ENCODE measurements around the gene KREMEN2.

GRCh38 chr16:2973605-2974318 lies 9.7 kb downstream of the KREMEN2 start:
- no peak for TF ChIP-seq POLR2A (IDR thresholded peaks at IDR 0.05)
- TF ChIP-seq, protein P1, sequence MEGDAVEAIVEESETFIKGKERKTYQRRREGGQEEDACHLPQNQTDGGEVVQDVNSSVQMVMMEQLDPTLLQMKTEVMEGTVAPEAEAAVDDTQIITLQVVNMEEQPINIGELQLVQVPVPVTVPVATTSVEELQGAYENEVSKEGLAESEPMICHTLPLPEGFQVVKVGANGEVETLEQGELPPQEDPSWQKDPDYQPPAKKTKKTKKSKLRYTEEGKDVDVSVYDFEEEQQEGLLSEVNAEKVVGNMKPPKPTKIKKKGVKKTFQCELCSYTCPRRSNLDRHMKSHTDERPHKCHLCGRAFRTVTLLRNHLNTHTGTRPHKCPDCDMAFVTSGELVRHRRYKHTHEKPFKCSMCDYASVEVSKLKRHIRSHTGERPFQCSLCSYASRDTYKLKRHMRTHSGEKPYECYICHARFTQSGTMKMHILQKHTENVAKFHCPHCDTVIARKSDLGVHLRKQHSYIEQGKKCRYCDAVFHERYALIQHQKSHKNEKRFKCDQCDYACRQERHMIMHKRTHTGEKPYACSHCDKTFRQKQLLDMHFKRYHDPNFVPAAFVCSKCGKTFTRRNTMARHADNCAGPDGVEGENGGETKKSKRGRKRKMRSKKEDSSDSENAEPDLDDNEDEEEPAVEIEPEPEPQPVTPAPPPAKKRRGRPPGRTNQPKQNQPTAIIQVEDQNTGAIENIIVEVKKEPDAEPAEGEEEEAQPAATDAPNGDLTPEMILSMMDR (IDR thresholded peaks at IDR 0.05): no peak

All from esophagus squamous epithelium (tissue), 4 donors.